ENCODE data around the gene AGT. TPM values are rescaled to one million over a fixed set of nuclear protein-coding genes. Genes with fewer than 3 reads are reported as not detected.
A peak's percentile ranks its signal among the peaks of the same experiment; 100 is the strongest.

The AGT gene
- total RNA-seq: 47.6 TPM

- peak; percentile 76 for DNase-seq (ENCODE audit: low spot score)
Measured at GRCh38 chr1:230713915-230714764, at the start of gene AGT. AGT (minus strand) TSS chr1:230714122; CDS start chr1:230710823, 3,299 bp downstream.

GRCh38 chr1:230761443-230762167 is 47.7 kb upstream of the AGT start:
- no peak for DNase-seq (ENCODE audit: low spot score)

- no peak for DNase-seq (ENCODE audit: low spot score)
Measured at GRCh38 chr1:230760360-230760827, 46.5 kb upstream of the AGT start.

- DNase-seq (ENCODE audit: low spot score): no peak
Measured at GRCh38 chr1:230759369-230760065, 45.6 kb upstream of the AGT start.

- DNase-seq (ENCODE audit: low spot score): no peak
Measured at GRCh38 chr1:230758709-230759368, 44.9 kb upstream of the AGT start.

- DNase-seq (ENCODE audit: low spot score): no peak
Measured at GRCh38 chr1:230757856-230758708, 44.2 kb upstream of the AGT start.

GRCh38 chr1:230754796-230755195 is 40.9 kb upstream of the AGT start:
- DNase-seq (ENCODE audit: low spot score): no peak

GRCh38 chr1:230753586-230754251 is 39.8 kb upstream of the AGT start:
- no peak for DNase-seq (ENCODE audit: low spot score)

- no peak for DNase-seq (ENCODE audit: low spot score)
Measured at GRCh38 chr1:230753191-230753585, 39.3 kb upstream of the AGT start.

- peak; percentile 87 for DNase-seq (ENCODE audit: low spot score)
Measured at GRCh38 chr1:230752407-230752806, 38.5 kb upstream of the AGT start.

GRCh38 chr1:230750986-230751625 is 37.2 kb upstream of the AGT start:
- no peak for DNase-seq (ENCODE audit: low spot score)

- no peak for DNase-seq (ENCODE audit: low spot score)
Measured at GRCh38 chr1:230750576-230750975, 36.7 kb upstream of the AGT start.

- no peak for DNase-seq (ENCODE audit: low spot score)
Measured at GRCh38 chr1:230749635-230750034, 35.7 kb upstream of the AGT start.

- DNase-seq (ENCODE audit: low spot score): no peak
Measured at GRCh38 chr1:230749150-230749549, 35.2 kb upstream of the AGT start.

GRCh38 chr1:230747890-230748800 is 34.2 kb upstream of the AGT start:
- DNase-seq (ENCODE audit: low spot score): no peak

- DNase-seq (ENCODE audit: low spot score): no peak
Measured at GRCh38 chr1:230747127-230747730, 33.3 kb upstream of the AGT start, which contains the start of gene CAPN9. CAPN9 (plus strand) TSS chr1:230747388; CDS start chr1:230747497, 109 bp downstream.

GRCh38 chr1:230746617-230747016 is 32.7 kb upstream of the AGT start:
- no peak for DNase-seq (ENCODE audit: low spot score)

- no peak for DNase-seq (ENCODE audit: low spot score)
Measured at GRCh38 chr1:230745071-230745470, 31.1 kb upstream of the AGT start.
